Liver (tissue), 3 donors: ENCODE results near the gene SCAMP4.

ENCODE experiments used
- RXRA ChIP-seq, 2 donors: IDR thresholded peaks; 2 replicates each; pipeline ENCODE4 v1.6.1; 2017 to 2018; ENCODE audit warnings: antibody characterized with exemption in 2 of 2, mild to moderate bottlenecking in 1 of 2
- YY1 ChIP-seq: IDR thresholded peaks from 2 replicates; pipeline ENCODE4 v1.6.1; 2016; ENCODE audit warnings: antibody characterized with exemption, mild to moderate bottlenecking
- TF ChIP-seq, protein P1 (sequence below): fragments of 150-350 bp; IDR thresholded peaks from 2 replicates; pipeline ENCODE4 v1.5.1; 2017; ENCODE audit warnings: improper control_type of control experiment, low read depth, low read length; ENCODE audit not compliant: missing input control
- donor health status: healthy.
- donor health status: healthy.

DNA sequence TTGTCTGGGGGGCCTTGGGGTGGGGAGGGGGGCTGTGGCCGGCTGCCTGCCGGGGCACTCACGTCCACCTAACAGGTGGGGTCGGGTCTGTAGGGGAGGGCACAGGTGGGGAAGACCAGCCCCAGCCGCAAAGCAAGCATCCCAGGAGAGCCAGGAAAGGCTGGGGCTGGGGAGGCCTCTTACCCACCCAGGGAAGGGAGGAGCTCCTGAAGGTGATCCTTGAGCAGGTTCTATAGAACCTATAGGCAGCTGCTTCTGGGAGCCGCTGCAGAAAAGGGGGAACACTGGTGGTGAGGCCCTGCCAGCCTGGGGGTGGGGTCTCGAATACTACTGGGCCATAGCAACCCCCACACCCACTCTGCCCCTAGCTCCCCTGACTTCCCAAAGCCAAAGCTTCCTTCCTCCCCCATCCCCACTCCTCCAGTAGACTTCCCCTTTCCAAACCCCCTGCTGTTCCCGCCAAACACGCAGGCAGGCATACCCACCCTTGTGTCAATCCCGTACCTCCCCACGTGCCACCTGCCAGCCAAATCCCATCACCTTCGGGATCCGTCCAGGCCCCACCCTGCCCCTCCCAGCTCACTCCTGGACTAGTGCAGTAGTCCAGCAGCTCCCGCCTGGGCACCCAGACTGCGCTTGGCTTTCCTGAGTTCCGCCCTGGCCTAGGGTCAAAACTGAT, 47.4 kb upstream of the SCAMP4 start:
- TF ChIP-seq, protein P1, sequence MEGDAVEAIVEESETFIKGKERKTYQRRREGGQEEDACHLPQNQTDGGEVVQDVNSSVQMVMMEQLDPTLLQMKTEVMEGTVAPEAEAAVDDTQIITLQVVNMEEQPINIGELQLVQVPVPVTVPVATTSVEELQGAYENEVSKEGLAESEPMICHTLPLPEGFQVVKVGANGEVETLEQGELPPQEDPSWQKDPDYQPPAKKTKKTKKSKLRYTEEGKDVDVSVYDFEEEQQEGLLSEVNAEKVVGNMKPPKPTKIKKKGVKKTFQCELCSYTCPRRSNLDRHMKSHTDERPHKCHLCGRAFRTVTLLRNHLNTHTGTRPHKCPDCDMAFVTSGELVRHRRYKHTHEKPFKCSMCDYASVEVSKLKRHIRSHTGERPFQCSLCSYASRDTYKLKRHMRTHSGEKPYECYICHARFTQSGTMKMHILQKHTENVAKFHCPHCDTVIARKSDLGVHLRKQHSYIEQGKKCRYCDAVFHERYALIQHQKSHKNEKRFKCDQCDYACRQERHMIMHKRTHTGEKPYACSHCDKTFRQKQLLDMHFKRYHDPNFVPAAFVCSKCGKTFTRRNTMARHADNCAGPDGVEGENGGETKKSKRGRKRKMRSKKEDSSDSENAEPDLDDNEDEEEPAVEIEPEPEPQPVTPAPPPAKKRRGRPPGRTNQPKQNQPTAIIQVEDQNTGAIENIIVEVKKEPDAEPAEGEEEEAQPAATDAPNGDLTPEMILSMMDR = no peak
- TF ChIP-seq YY1 = no peak
- no peak for TF ChIP-seq RXRA (IDR thresholded peaks at IDR 0.05)
